HPDE6-E6E7 (cell line): Measurements from ENCODE around the gene CGN.

Experiments
- DNase-seq: peaks from one replicate; pipeline ENCODE4 v3.0.0; 2011; ENCODE audit warnings: missing footprints; ENCODE audit errors: extremely low spot score

The CGN gene

GRCh38 chr1:151510957-151511635 lies at the start of gene CGN:
CGN (plus strand) TSS chr1:151511387; CDS start chr1:151518520, 7,133 bp downstream.
- DNase-seq: peak; percentile 69

DNA sequence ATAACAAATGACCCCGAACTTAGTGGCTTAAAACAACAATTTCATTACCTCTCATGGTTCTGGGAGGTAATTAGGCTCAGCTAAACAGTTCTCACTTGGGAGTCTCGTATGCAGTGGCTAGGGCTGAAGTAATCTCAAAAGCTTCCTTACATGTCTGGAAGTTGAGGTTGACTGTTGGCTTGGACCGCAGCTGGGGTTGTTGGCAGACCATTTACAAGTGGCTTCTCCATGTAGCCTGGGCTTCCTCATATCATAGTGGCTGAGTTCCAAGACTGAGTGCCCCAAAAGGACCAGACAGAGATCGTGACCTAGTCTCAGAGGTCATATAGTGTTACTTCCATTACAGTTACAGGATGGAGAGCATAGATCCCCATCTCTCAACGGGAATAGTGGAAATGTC lies 49.5 kb upstream of the CGN start:
- DNase-seq: no peak

GRCh38 chr1:151465026-151465425 lies 46.2 kb upstream of the CGN start:
- no peak for DNase-seq

GRCh38 chr1:151472856-151473731 lies 38.1 kb upstream of the CGN start:
- DNase-seq: peak; percentile 37

DNA sequence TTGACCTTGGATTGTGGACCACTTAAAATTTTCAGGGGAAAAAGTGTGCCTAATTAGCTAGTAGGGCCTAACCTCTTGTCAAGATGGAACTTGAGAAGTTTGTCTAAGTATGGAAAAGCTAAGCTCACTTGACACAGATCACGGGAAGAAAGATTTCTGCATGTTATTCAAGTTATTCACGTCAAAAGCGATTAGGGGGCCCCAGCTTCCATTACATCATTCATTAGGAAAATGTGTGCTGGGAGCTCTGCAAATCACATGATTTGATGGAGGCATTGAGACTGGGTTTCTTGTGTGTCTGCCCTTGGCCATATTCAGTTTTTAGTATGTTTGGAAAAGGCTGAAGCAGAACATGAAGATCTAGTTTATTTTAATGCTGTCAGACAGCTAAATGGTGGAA lies 36.4 kb upstream of the CGN start:
- no peak for DNase-seq

- DNase-seq: no peak
These were observed 36.0 kb upstream of the CGN start for GRCh38 chr1:151475175-151475574.

DNA sequence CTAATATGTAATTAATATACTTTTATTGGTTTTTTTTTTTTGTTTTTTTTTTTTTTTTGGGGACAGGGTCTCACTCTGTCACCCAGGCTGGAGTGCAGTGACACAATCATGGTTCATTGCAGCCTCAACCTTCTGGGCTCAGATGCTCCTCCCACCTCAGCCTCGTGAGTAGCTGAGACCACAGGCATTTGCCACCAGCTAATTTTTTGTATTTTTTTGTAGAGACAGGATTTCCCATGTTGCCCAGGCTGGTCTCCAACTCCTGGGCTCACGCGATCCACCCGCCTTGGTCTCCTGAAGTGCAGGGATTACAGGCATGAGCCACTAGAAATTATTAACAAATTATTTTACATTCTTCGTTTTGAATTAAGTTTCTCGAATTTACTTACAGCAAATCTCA lies 35.1 kb upstream of the CGN start:
- no peak for DNase-seq

DNA sequence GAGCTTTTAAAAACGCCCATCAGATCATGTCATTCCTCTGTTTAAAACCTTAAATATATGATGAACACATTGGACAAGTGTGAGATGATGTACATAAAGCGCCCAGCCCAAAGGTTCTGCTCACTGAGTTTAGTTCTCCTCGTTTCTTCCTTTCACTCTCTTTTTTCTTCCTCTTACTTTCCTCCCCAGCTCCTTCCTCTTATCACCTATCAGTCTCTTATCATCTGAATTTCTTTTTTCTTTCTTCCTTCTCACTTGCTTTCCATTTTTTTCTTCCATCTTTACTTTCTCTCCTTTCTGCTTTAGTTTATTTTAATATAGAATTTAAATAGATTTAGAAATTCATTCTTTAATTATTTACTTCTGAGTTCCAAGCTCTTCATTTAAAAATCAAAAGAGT lies 34.1 kb upstream of the CGN start:
- no peak for DNase-seq

- DNase-seq: no peak
These were observed 32.9 kb upstream of the CGN start for GRCh38 chr1:151478140-151478812.

GRCh38 chr1:151478923-151479322 lies 32.3 kb upstream of the CGN start:
- no peak for DNase-seq

DNA sequence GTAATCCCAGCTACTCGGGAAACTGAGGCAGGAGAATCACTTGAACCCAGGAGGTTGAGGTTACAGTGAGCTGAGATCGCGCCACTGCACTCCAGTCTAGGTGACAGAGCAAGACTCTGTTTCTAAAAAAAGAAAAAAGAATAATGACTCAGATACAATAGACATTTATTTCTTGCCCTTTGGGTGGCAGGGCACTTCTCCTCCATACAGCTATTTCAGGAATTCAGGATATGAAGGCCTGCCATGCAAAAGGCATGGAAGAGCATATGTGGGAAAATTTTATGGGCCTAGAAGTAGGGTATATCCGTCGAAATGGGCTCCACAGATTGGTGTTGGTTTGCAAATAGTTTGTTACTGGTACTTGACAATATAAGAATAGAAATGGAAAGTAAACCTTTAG lies 31.7 kb upstream of the CGN start:
- DNase-seq: no peak

DNA sequence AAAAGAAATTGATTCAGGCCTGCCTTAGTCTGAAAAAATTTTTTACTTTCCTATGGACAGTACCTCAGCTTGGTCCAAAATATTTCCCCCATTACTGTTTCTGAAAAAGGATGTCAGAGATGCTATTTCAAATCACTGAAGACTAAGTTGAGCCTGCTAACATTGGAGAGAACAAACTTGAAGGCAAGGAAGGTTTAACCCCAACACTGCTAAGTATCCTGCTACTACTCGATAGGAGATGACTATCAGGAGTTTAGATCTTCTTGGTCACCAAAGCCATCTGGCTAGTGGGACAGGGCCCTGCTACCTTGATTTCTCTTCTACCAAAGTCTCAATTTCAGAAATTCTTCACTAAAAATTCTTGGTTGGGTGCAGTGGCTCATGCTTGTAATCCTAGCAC lies 29.2 kb upstream of the CGN start:
- DNase-seq: no peak

GRCh38 chr1:151485685-151486255 lies 25.4 kb upstream of the CGN start:
- no peak for DNase-seq

GRCh38 chr1:151486557-151486956 lies 24.6 kb upstream of the CGN start:
- no peak for DNase-seq

DNA sequence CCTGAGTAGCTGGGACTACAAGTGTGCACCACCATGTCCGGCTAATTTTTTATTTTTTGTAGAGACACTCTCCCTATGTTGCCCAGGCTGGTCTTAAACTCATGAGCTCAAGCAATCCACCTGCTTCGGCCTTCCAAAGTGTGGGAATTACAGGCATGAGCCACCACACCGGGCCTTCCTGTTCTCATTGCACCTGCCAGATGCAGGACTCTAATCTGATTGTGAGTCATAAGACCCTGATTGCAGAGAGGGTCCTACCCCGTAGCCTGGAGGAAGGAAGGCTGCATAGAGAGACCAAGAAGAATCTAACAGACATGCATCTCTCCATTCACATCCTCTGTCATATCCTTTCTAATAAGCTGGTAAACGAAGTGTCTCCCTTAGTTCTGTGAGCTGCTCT lies 19.5 kb upstream of the CGN start:
- no peak for DNase-seq

DNA sequence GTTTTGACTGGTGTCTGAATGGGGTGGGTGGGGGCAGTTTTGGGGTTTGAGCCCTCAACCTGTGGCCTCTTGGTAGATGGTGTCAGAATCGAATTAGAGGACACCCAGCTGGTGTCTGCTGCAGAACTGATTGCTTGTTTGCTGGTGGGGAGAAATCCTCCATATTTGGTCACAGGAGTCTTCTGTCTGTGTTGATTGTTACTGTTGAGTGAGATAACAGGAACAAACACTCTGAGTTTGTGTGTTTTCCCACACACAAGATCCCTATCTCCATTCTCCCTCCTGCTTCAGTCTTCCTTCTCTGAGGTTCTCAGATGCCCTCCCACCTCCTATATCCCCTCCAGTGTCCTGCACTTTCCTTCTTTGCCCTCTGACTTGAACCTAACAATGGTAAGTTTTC lies 19.1 kb upstream of the CGN start:
- no peak for DNase-seq

DNA sequence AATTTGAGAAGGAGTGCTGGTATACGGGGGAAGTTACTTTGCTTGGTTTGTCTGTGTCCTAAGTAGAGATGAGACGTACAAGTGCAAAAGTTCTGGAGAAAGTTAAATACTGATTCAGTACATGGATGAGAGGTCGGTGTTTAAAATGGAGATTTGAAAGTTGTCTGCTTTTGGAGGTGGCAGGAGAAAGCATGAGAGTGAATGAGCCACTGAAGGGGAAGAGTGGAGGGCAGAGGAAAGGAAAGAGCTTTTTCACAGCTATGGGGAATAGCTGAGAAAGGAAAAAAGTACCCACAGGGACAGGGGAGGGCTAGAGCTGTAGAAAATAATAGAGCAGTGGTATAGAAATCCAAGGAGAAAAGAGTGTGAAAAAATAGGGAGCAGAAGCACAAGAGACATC lies 18.1 kb upstream of the CGN start:
- no peak for DNase-seq

- DNase-seq: peak; percentile 37
These were observed 16.4 kb upstream of the CGN start for GRCh38 chr1:151494741-151495281.

- no peak for DNase-seq
These were observed 15.9 kb upstream of the CGN start for GRCh38 chr1:151495316-151495715.

DNA sequence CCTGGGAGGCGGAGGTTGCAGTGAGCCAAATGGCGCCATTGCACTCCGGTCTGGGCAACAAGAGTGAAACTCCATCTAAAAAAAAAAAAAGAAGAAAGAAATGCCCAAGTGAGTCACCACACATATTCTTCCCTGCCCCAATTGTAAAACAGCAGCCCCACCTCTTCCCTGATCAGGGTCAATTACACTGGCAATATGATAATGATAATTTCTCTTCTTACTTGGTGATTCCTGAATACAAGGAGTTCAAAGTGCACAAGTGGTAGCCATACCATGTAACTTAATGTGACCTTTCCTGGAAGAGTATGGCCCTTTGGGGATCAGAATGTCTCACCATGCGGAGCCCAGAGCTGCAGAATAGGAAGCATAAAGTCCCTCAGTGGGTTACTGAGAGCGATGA lies 11.8 kb upstream of the CGN start:
- no peak for DNase-seq

- DNase-seq: no peak
These were observed 11.3 kb upstream of the CGN start for GRCh38 chr1:151499930-151500329.

DNA sequence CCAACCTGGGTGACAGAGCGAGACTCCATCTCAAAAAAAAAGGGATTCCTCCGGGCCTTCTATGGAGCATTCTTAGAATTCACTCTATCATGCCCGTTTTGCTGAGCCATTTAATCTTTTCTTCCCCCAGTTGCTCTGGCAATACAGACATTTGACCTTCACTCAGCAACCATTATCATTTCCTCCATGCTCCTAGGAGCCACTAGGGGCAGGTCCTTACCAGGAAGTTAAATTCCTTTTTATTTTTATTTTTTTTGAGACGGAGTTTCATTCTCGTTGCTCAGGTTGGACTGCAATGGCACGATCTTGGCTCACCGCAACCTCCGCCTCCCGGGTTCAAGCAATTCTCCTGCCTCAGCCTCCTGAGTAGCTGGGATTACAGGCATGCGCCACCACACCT lies 9.7 kb upstream of the CGN start:
- DNase-seq: no peak
